HepG2 (cell line): ENCODE measurements around the gene CDKL5. TPM values are rescaled to one million over a fixed set of nuclear protein-coding genes. Genes with fewer than 3 reads are reported as not detected.

ENCODE experiments used
- ATAC-seq: fragments of 200-7000 bp; cut with Tn5 transposase; 3 replicates; pipeline ENCODE4 v1.9.1; 2020; ENCODE audit warnings: mild to moderate bottlenecking, moderate library complexity
- BruUV-seq: library from RNA; stranded (reverse); fragments of 400-500 nt; replicated peaks from 2 replicates; lab custom pipeline; 2021; lab: Mats Ljungman, UMichigan
- CTCF ChIA-PET: fragments of 300-600 bp; formaldehyde crosslinking; extraction: SDS; loops from one replicate; lab custom pipeline; 2021; ENCODE audit warnings: low total read pairs, inconsistent platforms, low intra/inter-chr PET ratio; lab: Yijun Ruan, JAX
- POLR2A ChIA-PET: fragments of 350-600 bp; sonication (Branson Sonifier 250); formaldehyde crosslinking; loops from one replicate; lab custom pipeline; 2020; ENCODE audit warnings: antibody characterized with exemption, inconsistent platforms; lab: Yijun Ruan, JAX
- DNase-seq: peaks from one replicate; pipeline ENCODE4 v3.0.0-alpha.2; 2015; ENCODE audit warnings: low spot score
- FAIRE-seq: peaks from 3 replicates; lab custom pipeline; 2011; peaks lifted over from hg19 to GRCh38; lab: Jason Lieb, UNC
- H2AFZ ChIP-seq: one replicate; pipeline ENCODE4 v1.6.1; 2011; ENCODE audit warnings: low read length, inconsistent platforms
- H3K27ac ChIP-seq: fragments of 300-600 bp; 3 replicates; pipeline ENCODE4 v1.8.0; 2011; ENCODE audit warnings: mixed run types, mild to moderate bottlenecking, mixed read lengths, low read length, inconsistent platforms; ENCODE audit not compliant: insufficient read depth; ENCODE audit errors: extremely low read length
- H3K27me3 ChIP-seq, 2 experiments: fragments of 200-600 bp in 1 of 2; 2 replicates in 1 of 2; 3 replicates in 1 of 2; pipeline versions ENCODE4 v1.6.0 to v1.8.0; 2011; ENCODE audit warnings: low read length in 2 of 2, mild to moderate bottlenecking in 2 of 2, moderate library complexity in 2 of 2, inconsistent platforms in 1 of 2; ENCODE audit not compliant: insufficient read depth in 2 of 2, control insufficient read depth in 1 of 2
- H3K36me3 ChIP-seq, 2 experiments: fragments of 200-600 bp in 1 of 2; replicated peaks in 1 of 2; 2 replicates in 1 of 2; 3 replicates in 1 of 2; pipeline versions ENCODE4 v1.5.1 to v1.8.0; 2011; ENCODE audit warnings: low read length in 2 of 2, inconsistent platforms in 1 of 2; ENCODE audit not compliant: insufficient read depth in 2 of 2, control insufficient read depth in 1 of 2
- H3K4me1 ChIP-seq: 2 replicates; pipeline ENCODE4 v1.5.1; 2012; ENCODE audit warnings: low read length, inconsistent platforms; ENCODE audit not compliant: insufficient read depth
- H3K4me2 ChIP-seq: 2 replicates; pipeline ENCODE4 v1.6.0; 2011; ENCODE audit warnings: low read depth, low read length, inconsistent platforms
- H3K4me3 ChIP-seq, 3 experiments: fragments of 200-600 bp in 1 of 3; sonication (generic), shearing (Covaris generic) in 1 of 3; replicated peaks in 1 of 3; 2 replicates each; pipeline ENCODE4 v1.5.1; 2011 to 2016; ENCODE audit warnings: low read length in 3 of 3, inconsistent platforms in 2 of 3, low read depth in 2 of 3, mild to moderate bottlenecking in 2 of 3, control low read depth in 1 of 3, mixed read lengths in 1 of 3; ENCODE audit not compliant: insufficient read depth in 1 of 3
- H3K79me2 ChIP-seq: one replicate; pipeline ENCODE4 v1.6.1; 2011; ENCODE audit warnings: low read length, inconsistent platforms; ENCODE audit not compliant: insufficient read depth
- H3K9ac ChIP-seq: 2 replicates; pipeline ENCODE4 v1.6.0; 2011; ENCODE audit warnings: mild to moderate bottlenecking, low read depth, low read length, inconsistent platforms; ENCODE audit not compliant: insufficient read depth
- H3K9me3 ChIP-seq: 2 replicates; pipeline ENCODE4 v1.5.1; 2012; ENCODE audit warnings: mild to moderate bottlenecking, low read length
- H4K20me1 ChIP-seq: 2 replicates; pipeline ENCODE4 v1.6.0; 2011; ENCODE audit warnings: inconsistent platforms, mild to moderate bottlenecking, low read length, moderate library complexity; ENCODE audit not compliant: insufficient read depth
- KLF13 ChIP-seq: sonication (generic); formaldehyde crosslinking; IDR thresholded peaks from 2 replicates; pipeline ENCODE4 v1.4.0; 2020; ENCODE audit warnings: mild to moderate bottlenecking, missing genetic modification reagents
- NPAS2 ChIP-seq: sonication (generic); formaldehyde crosslinking; IDR thresholded peaks from 2 replicates; pipeline ENCODE4 v1.8.0; 2022; ENCODE audit warnings: mild to moderate bottlenecking, missing genetic modification reagents, borderline replicate concordance
- PAWR ChIP-seq: sonication (generic); formaldehyde crosslinking; IDR thresholded peaks from 2 replicates; pipeline ENCODE4 v1.4.0; 2020; ENCODE audit warnings: missing genetic modification reagents, mild to moderate bottlenecking, borderline replicate concordance
- SUZ12 ChIP-seq: fragments of 150-350 bp; IDR thresholded peaks from 2 replicates; pipeline ENCODE4 v1.6.1; 2014; ENCODE audit warnings: low read depth, low read length
- YY1 ChIP-seq: IDR thresholded peaks from 2 replicates; pipeline ENCODE4 v1.6.1; 2011; ENCODE audit warnings: low read length, low read depth, moderate library complexity, mild to moderate bottlenecking; ENCODE audit not compliant: insufficient read depth, insufficient replicate concordance
- ZBTB34 ChIP-seq: sonication (generic); formaldehyde crosslinking; IDR thresholded peaks from 2 replicates; pipeline ENCODE4 v1.8.0; 2022; ENCODE audit warnings: mild to moderate bottlenecking, missing genetic modification reagents
- ZBTB44 ChIP-seq: sonication (generic); formaldehyde crosslinking; IDR thresholded peaks from 2 replicates; pipeline ENCODE4 v1.4.0; 2020; ENCODE audit warnings: missing genetic modification reagents
- ZNF558 ChIP-seq: sonication (generic); formaldehyde crosslinking; IDR thresholded peaks from 2 replicates; pipeline ENCODE4 v1.9.0; 2022; ENCODE audit warnings: mild to moderate bottlenecking, missing genetic modification reagents, borderline replicate concordance
- ZNF737 ChIP-seq: sonication (generic); formaldehyde crosslinking; IDR thresholded peaks from 2 replicates; pipeline ENCODE4 v1.5.0; 2020; ENCODE audit warnings: missing genetic modification reagents, mild to moderate bottlenecking, borderline replicate concordance
- ZNF879 ChIP-seq: sonication (generic); formaldehyde crosslinking; IDR thresholded peaks from 2 replicates; pipeline ENCODE4 v1.8.1; 2023; ENCODE audit warnings: missing genetic modification reagents
- WGBS: methylation state at CpG from one replicate; pipeline ENCODE4 v1.1.6; 2017; ENCODE audit warnings: low lambda C conversion rate; 5-methylcytosine and 5-hydroxymethylcytosine counted together
- in situ Hi-C: cut with HindIII; loops from 2 replicates; pipeline ENCODE4 v1.10.0; 2017; ENCODE audit warnings: low pct_unique_long_range_greater_than_20kb; ENCODE audit not compliant: extremely low pct_ligation_motif_present
- intact Hi-C: fragments of 100-400 bp; cut with micrococcal nuclease; formaldehyde crosslinking; loops from one replicate; pipeline ENCODE4 v1.10.0; 2022; ENCODE audit not compliant: unreplicated experiment
- polyA plus RNA-seq, 8 experiments: library from polyadenylated mRNA; depleted of rRNA in 3 of 8; stranded (reverse) in 7 of 8; unstranded in 1 of 8; fragments of >200 nt; fragmentation: Illumina TruSeq in 4 of 8; extraction: Trizol in 4 of 8; gene quantifications; 2 replicates each; pipeline versions ENCODE4 v1.2.1 to v1.2.3, GENCODE V29; 2011 to 2016; ENCODE audit warnings: low read depth in 4 of 8, missing spikeins in 1 of 8, mixed read lengths in 1 of 8; ENCODE audit not compliant: insufficient read depth in 1 of 8
- total RNA-seq, 5 experiments: library from RNA; depleted of rRNA; stranded (reverse); fragments of >200 nt; fragmentation: Illumina TruSeq; extraction: Trizol; gene quantifications; 2 replicates each; pipeline ENCODE4 v1.2.3, GENCODE V29; 2016; ENCODE audit warnings: low read depth in 1 of 5
- TF ChIP-seq, protein P1 (sequence below): sonication (generic); formaldehyde crosslinking; IDR thresholded peaks from 2 replicates; pipeline ENCODE4 v1.4.0; 2020; ENCODE audit warnings: mild to moderate bottlenecking, low read depth, missing genetic modification reagents
- TF ChIP-seq, protein P2 (sequence below): sonication (generic); formaldehyde crosslinking; IDR thresholded peaks from 2 replicates; pipeline ENCODE4 v1.4.0; 2020; ENCODE audit warnings: missing genetic modification reagents

Gene CDKL5
- total and polyA plus RNA-seq, 2 of the 13 experiments (the other 11 are each of a cell fraction or from before 2014, with no cell fraction given): 2.8 to 7.0 TPM

DNA sequence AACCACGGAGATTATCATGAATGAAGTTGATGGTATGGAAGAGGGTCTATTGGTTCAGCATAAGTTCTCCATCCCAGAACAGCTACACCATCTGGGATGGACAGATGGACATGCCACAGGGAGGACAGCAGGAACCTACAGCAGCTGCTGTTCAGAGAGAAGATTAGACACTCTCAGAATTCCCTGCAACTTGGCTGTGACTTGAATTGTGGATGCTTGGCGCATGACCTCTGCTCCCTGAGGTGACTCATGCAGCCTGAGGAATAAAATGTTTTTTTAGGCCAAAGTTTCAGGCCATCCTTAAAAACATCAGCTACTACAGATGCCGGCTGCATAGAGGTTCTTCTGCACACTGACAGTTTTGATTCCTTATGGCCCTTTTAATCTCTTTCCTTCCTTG is 149.2 kb downstream of the CDKL5 start:
- Histone ChIP-seq H3K79me2 (no peaks in the 10 kb centered on the region), H3K4me1 (no peaks in the 10 kb centered on the region), H4K20me1 (no peaks in the 10 kb centered on the region)
- no TSS peak for BruUV-seq
- intact Hi-C loops: no loop called here
- no peak for DNase-seq
- TF ChIP-seq NPAS2 (CRISPR knock-in tag) (no peak), ZNF879 (CRISPR knock-in tag) (no peak), KLF13 (CRISPR knock-in tag) (no peak), PAWR (no peak), YY1 (no peak), SUZ12 (no peak), ZNF558 (no peak), ZNF737 (CRISPR knock-in tag) (no peak), ZBTB34 (CRISPR knock-in tag) (no peak), ZBTB44 (CRISPR knock-in tag) (no peak)
- TF ChIP-seq, protein P1, sequence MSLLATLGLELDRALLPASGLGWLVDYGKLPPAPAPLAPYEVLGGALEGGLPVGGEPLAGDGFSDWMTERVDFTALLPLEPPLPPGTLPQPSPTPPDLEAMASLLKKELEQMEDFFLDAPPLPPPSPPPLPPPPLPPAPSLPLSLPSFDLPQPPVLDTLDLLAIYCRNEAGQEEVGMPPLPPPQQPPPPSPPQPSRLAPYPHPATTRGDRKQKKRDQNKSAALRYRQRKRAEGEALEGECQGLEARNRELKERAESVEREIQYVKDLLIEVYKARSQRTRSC (CRISPR knock-in tag): no peak
- TF ChIP-seq, protein P2, sequence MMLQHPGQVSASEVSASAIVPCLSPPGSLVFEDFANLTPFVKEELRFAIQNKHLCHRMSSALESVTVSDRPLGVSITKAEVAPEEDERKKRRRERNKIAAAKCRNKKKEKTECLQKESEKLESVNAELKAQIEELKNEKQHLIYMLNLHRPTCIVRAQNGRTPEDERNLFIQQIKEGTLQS (CRISPR knock-in tag): no peak
- TF ChIP-seq, all 625 proteins: peak for 0
- ATAC-seq (no peak), FAIRE-seq (no peak)
- H3K27me3 ChIP-seq: no peaks in the 10 kb centered on the region
- H3K9me3 ChIP-seq: no peaks in the 10 kb centered on the region
- in situ Hi-C loops: no loop called here
- 97% methylated on average over 3 of the region's 3 CpGs for WGBS
- H3K4me2 ChIP-seq: no peak overlapping the region
- POLR2A ChIA-PET: no interaction called here
- no peaks in the 10 kb centered on the region; a peak in 1 of 5 replicates for H3K36me3 ChIP-seq
- no peak overlapping the region for H3K4me3 ChIP-seq
- H3K27ac ChIP-seq: no peak overlapping the region
- CTCF ChIA-PET: no interaction called here
- H2AFZ ChIP-seq: no peak overlapping the region
- H3K9ac ChIP-seq: no peak overlapping the region
